Left lung (tissue), 10 donors: ENCODE measurements around the gene RPP14. TPM values are rescaled to one million over a fixed set of nuclear protein-coding genes. Genes with fewer than 3 reads are reported as not detected.
A peak's percentile ranks its signal among the peaks of the same experiment; 100 is the strongest.
"Not testable (repeated sequence)": the region's sequence is repeated elsewhere in the genome, so short reads cannot be mapped to it uniquely, and the experiment has no call there.

Experiments
- ATAC-seq: fragments of 200-7000 bp; cut with Tn5 transposase; one replicate; pipeline ENCODE4 v1.9.1; 2020; ENCODE audit warnings: moderate library complexity
- DNase-seq, 4 donors: peaks; one replicate each; pipeline ENCODE4 v3.0.0-alpha.2; 2013 to 2020
- H3K27ac ChIP-seq, 2 donors: fragments of 200-600 bp; sonication (generic) in 1 of 2; one replicate each; pipeline versions ENCODE4 v1.5.0 to v1.8.0; 2020 to 2021
- H3K27me3 ChIP-seq, 2 donors: fragments of 200-600 bp; sonication (generic) in 1 of 2; one replicate each; pipeline versions ENCODE4 v1.5.0 to v1.8.0; 2020 to 2021
- H3K36me3 ChIP-seq, 2 donors: fragments of 200-600 bp; sonication (generic) in 1 of 2; one replicate each; pipeline versions ENCODE4 v1.5.0 to v1.8.0; 2020 to 2021
- H3K4me1 ChIP-seq, 2 donors: fragments of 200-600 bp; one replicate each; pipeline ENCODE4 v1.8.0; 2021
- H3K4me3 ChIP-seq, 2 donors: fragments of 200-600 bp; sonication (generic) in 1 of 2; one replicate each; pipeline versions ENCODE4 v1.5.0 to v1.8.0; 2020 to 2021; ENCODE audit warnings: mild to moderate bottlenecking in 1 of 2
- H3K9me3 ChIP-seq, 2 donors: fragments of 200-600 bp; sonication (generic) in 1 of 2; one replicate each; pipeline versions ENCODE4 v1.5.0 to v1.8.0; 2020 to 2021
- intact Hi-C, 2 donors: fragments of 100-400 bp; cut with DNase I; formaldehyde crosslinking; loops; one replicate each; pipeline versions ENCODE4 v1.11.2 to v1.14.2; 2022
- polyA plus RNA-seq, 6 donors: library from polyadenylated mRNA; unstranded; fragments of 120-200 nt; gene quantifications; one replicate each; pipeline ENCODE4 v1.2.1, GENCODE V29; 2013; ENCODE audit not compliant: insufficient read length in 6 of 6
- total RNA-seq, 2 donors: library from RNA; stranded (reverse); fragmentation: NEBNext Ultra II Directional; extraction: Animal tissue kit (Norgen Biotek cat#: 25700); gene quantifications; one replicate each; pipeline ENCODE4 v1.2.1, GENCODE V29; 2021
- TF ChIP-seq, protein P1 (sequence below), 2 donors: fragments of 200-600 bp; sonication (generic) in 1 of 2; IDR thresholded peaks; one replicate each; pipeline versions ENCODE4 v1.5.0 to v1.8.0; 2021; ENCODE audit warnings: antibody characterized with exemption in 2 of 2
- donor health status: DM: no; HTN: yes; CAD: no.
- donor health status: DM: no; HTN: no; CAD: no.

The RPP14 gene
- total and polyA plus RNA-seq, 8 donors, result 12.7 to 21.5 (median 19.1) TPM

DNA sequence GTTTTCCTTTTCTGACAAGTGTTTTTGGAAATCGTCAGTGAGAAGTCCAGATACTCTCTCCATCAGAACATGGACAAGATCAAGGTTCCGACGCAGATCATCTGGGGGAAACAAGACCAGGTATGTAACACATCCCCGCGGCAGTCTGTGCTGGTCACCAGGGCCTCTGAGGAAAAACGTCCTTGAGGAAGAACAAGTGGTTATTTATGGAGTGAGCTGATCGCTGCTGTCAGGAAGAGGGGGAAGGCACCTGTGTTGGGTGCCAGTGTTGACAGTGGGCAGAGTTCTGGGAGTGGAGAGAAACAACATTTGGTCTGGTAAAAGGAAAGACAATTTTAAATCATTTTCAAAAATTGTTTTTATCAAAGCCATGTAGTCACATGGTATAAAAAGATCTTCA is 20.7 kb upstream of the RPP14 start:
- Histone ChIP-seq H3K9me3 (no peaks in the 10 kb centered on the region), H3K4me3 (no peak overlapping the region), H3K27ac (no peak overlapping the region), H3K4me1 (no peaks in the 10 kb centered on the region), H3K36me3 (peaks cover 0 to 42% of the 10 kb centered on the region in 2 donors), H3K27me3 (no peaks in the 10 kb centered on the region)
- DNase-seq (no peak), ATAC-seq (no peak)
- intact Hi-C loops, result no loop called here
- TF ChIP-seq, protein P1, sequence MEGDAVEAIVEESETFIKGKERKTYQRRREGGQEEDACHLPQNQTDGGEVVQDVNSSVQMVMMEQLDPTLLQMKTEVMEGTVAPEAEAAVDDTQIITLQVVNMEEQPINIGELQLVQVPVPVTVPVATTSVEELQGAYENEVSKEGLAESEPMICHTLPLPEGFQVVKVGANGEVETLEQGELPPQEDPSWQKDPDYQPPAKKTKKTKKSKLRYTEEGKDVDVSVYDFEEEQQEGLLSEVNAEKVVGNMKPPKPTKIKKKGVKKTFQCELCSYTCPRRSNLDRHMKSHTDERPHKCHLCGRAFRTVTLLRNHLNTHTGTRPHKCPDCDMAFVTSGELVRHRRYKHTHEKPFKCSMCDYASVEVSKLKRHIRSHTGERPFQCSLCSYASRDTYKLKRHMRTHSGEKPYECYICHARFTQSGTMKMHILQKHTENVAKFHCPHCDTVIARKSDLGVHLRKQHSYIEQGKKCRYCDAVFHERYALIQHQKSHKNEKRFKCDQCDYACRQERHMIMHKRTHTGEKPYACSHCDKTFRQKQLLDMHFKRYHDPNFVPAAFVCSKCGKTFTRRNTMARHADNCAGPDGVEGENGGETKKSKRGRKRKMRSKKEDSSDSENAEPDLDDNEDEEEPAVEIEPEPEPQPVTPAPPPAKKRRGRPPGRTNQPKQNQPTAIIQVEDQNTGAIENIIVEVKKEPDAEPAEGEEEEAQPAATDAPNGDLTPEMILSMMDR (IDR thresholded peaks at IDR 0.05), result no peak

DNA sequence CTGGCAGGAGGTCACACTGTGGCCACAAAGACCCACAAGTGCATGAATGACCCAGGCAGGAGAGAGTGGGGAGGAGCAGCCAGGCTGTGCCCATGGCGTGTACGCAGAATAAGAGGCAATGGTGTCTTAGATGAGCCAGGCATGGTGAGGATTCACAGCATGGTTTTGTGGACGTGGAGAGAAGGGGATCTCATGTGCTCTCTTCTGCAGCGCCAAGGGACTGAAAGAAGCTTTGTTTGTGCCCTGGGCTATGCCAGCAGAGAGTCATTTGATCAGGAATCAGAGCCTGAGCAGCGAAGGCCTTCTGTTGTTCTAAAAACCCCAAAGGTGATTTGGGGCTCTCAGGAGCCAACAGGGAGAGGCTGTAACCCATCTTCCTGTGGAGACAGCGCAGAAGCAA is 18.7 kb upstream of the RPP14 start:
- Histone ChIP-seq H3K27me3 (no peaks in the 10 kb centered on the region), H3K4me3 (no peak overlapping the region), H3K4me1 (no peaks in the 10 kb centered on the region), H3K36me3 (peaks cover 0 to 26% of the 10 kb centered on the region in 2 donors), H3K9me3 (no peaks in the 10 kb centered on the region), H3K27ac (no peak overlapping the region)
- intact Hi-C loops, result no loop called here
- TF ChIP-seq, protein P1 (IDR thresholded peaks at IDR 0.05), result no peak
- DNase-seq, result no peak
- no peak for ATAC-seq

DNA sequence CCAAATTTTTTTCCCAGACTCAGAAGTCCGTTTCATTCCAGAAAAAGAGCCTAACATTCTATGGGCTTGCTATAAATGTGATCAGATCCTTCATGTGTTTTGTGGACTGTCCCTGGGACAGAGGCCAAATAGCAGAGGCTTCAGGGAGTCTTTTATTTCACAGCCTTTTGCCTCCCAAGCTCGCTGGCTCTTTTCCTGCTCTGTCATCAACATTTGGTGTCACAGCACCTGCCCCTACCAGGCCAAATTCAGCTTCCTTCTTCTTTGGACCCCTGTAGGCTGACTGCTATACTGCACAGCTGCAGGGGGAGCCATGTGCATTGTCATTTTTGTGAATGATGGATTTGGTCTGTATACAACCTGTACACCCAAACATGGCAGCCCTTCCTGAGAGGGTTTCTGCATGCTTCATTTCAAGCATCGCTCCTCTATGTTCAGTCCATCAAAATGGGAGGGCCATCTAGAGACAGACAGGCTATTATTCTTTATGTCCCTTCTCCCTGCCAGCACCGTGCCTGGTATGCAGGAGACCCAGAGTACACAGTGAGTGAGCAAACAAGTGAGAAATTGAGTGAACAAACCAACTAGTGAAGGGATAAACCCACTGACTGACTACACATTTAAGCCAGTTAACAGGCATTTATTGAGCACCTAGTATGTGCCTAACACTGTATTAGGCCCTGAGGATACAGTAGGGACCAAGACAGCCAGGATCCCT is 17.9 kb upstream of the RPP14 start:
- DNase-seq, result peak in 1 of 4 donors; percentile 4
- H3K4me3 ChIP-seq, result no peak overlapping the region
- TF ChIP-seq, protein P1 (IDR thresholded peaks at IDR 0.05), result no peak
- H3K27ac ChIP-seq, result no peak overlapping the region
- no peak for ATAC-seq
- H3K36me3 ChIP-seq, result peaks cover 0 to 26% of the 10 kb centered on the region in 2 donors
- H3K27me3 ChIP-seq, result no peaks in the 10 kb centered on the region
- H3K9me3 ChIP-seq, result no peaks in the 10 kb centered on the region
- intact Hi-C loops, result no loop called here
- H3K4me1 ChIP-seq, result no peaks in the 10 kb centered on the region

DNA sequence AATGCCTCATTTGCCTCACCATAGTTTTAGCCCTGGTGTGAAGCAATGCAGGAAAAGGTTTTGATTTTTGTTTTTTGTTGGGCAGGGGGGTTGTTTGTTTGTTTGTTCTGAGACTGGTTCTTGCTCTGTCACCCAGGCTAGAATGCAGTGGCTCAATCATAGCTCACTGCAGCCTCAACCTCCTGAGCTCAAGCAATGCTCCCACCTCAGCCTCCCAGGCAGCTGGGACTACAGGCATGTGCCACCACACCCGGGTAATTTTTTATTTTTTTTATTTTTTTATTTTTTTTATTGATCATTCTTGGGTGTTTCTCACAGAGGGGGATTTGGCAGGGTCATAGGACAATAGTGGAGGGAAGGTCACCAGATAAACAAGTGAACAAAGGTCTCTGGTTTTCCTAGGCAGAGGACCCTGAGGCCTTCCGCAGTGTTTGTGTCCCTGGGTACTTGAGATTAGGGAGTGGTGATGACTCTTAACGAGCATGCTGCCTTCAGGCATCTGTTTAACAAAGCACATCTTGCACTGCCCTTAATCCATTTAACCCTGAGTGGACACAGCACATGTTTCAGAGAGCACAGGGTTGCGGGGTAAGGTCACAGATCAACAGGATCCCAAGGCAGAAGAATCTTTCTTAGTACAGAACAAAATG is 17.0 kb upstream of the RPP14 start:
- H3K36me3 ChIP-seq, result peaks cover 0 to 26% of the 10 kb centered on the region in 2 donors
- H3K4me1 ChIP-seq, H3K9me3 ChIP-seq, H3K27me3 ChIP-seq, ATAC-seq, H3K27ac ChIP-seq, DNase-seq, intact Hi-C loops, H3K4me3 ChIP-seq: not testable (repeated sequence)

DNA sequence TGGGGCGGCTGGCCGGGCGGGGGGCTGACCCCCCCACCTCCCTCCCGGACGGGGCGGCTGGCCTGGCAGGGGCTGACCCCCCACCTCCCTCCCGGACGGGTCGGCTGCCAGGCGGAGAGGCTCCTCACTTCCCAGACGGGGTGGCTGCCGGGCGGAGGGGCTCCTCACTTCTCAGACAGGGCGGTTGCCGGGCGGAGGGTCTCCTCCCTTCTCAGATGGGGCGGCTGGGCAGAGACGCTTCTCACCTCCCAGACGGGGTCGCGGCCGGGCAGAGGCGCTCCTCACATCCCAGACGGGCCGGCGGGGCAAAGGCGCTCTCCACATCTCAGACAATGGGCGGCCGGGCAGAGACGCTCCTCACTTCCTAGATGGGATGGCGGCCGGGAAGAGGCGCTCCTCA is 15.6 kb upstream of the RPP14 start:
- ATAC-seq, H3K4me3 ChIP-seq, H3K27me3 ChIP-seq, H3K4me1 ChIP-seq, H3K27ac ChIP-seq, H3K9me3 ChIP-seq, DNase-seq: not testable (repeated sequence)
- intact Hi-C loops, result loop anchor here in 1 of 2 donors (10.0 kb wide), 1 partner anchor 46 kb away; no protein-coding TSS in a partner anchor
- peaks cover 0 to 14% of the 10 kb centered on the region in 2 donors for H3K36me3 ChIP-seq

DNA sequence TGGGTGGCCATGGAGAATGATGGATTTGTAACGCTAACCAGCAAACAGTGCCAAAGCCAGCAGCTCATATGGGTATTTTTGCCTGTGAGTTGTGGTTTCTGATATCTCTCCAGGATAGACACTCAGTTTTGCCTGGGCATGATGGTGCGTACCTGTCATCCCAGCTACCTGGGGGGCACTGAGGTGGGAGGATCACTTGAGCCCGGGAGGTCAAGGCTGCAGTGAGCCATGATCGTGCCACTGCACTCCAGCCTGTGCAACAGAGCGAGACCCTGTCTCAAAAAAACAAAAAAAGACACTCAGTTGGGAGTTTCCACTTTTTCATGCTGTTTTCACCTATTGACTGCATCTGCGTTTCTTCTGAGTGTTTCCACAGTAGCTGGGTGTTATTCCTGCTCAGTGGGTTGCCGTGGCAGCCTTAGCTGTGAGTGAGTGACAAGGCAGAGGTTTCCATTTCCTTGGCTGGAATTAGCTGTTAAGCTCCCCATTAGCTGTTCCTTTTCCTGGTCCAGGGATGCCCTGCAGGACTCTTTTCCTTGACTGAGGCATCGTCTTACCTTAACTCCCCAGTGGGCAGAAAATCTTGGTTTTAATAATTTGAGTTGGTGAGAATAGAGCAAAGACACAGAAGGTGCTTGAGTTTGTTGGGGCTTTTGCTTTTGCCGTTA is 14.2 kb upstream of the RPP14 start:
- Histone ChIP-seq H3K36me3 (peaks cover 0 to 9% of the 10 kb centered on the region in 2 donors), H3K9me3 (peaks cover 0 to 3% of the 10 kb centered on the region in 2 donors), H3K27me3 (no peaks in the 10 kb centered on the region), H3K4me1 (no peaks in the 10 kb centered on the region), H3K27ac (no peak overlapping the region), H3K4me3 (no peak overlapping the region)
- ATAC-seq, result no peak
- DNase-seq, result no peak
- intact Hi-C loops, result loop anchor here in 1 of 2 donors (10.0 kb wide), 1 partner anchor 47 kb away; no protein-coding TSS in a partner anchor
- TF ChIP-seq, protein P1 (IDR thresholded peaks at IDR 0.05), result no peak
